Vagina (tissue), 2 donors: ENCODE results near the gene PDE10A. TPM values are rescaled to one million over a fixed set of nuclear protein-coding genes. Genes with fewer than 3 reads are reported as not detected.
"Not testable (repeated sequence)": the region's sequence is repeated elsewhere in the genome, so short reads cannot be mapped to it uniquely, and the experiment has no call there.

ENCODE experiments used
- DNase-seq, 2 donors: peaks; one replicate each; pipeline ENCODE4 v3.0.0-alpha.2; 2017; ENCODE audit errors: extremely low spot score in 2 of 2
- H3K27ac ChIP-seq: fragments of 200-600 bp; sonication (generic); one replicate; pipeline ENCODE4 v1.5.1; 2019
- H3K27me3 ChIP-seq: fragments of 200-600 bp; sonication (generic); one replicate; pipeline ENCODE4 v1.5.1; 2019
- H3K36me3 ChIP-seq, 2 donors: fragments of 200-600 bp; sonication (generic); one replicate each; pipeline ENCODE4 v1.5.1; 2017 to 2019
- H3K4me1 ChIP-seq: fragments of 200-600 bp; sonication (generic); one replicate; pipeline ENCODE4 v1.5.1; 2019
- H3K4me3 ChIP-seq, 2 donors: fragments of 200-600 bp; sonication (generic); 1 replicate in 1 of 2; 2 replicates in 1 of 2; pipeline ENCODE4 v1.5.1; 2016 to 2019
- H3K9me3 ChIP-seq: fragments of 200-600 bp; sonication (generic); one replicate; pipeline ENCODE4 v1.5.1; 2019
- POLR2A ChIP-seq, 2 donors: fragments of 450-650 bp; IDR thresholded peaks; one replicate each; pipeline ENCODE4 v1.6.1; 2017; ENCODE audit warnings: antibody characterized with exemption in 2 of 2, mild to moderate bottlenecking in 2 of 2, moderate library complexity in 2 of 2
- POLR2AphosphoS5 ChIP-seq, 2 donors: sonication (generic); formaldehyde crosslinking; IDR thresholded peaks; one replicate each; pipeline ENCODE4 v1.9.0; 2017; ENCODE audit warnings: antibody characterized with exemption in 2 of 2, mild to moderate bottlenecking in 2 of 2, low read depth in 1 of 2; ENCODE audit not compliant: insufficient read depth in 1 of 2
- intact Hi-C: fragments of 100-400 bp; cut with DNase I; formaldehyde crosslinking; loops from one replicate; pipeline ENCODE4 v1.15.1; 2023
- total RNA-seq: library from RNA; depleted of rRNA; stranded (reverse); fragments of >200 nt; gene quantifications from one replicate; pipeline ENCODE4 v1.2.3, GENCODE V29; 2016
- TF ChIP-seq, protein P1 (sequence below), 3 experiments: fragments of 450-650 bp in 2 of 3; fragments of 200-600 bp in 1 of 3; sonication (generic) in 1 of 3; IDR thresholded peaks; one replicate each; pipeline ENCODE4 v1.5.1; 2017 to 2019; ENCODE audit warnings: antibody characterized with exemption in 3 of 3, mild to moderate bottlenecking in 2 of 3, moderate library complexity in 2 of 3

The PDE10A gene
- total RNA-seq, 1 donor from 2014 or later: 15.0 TPM

DNA sequence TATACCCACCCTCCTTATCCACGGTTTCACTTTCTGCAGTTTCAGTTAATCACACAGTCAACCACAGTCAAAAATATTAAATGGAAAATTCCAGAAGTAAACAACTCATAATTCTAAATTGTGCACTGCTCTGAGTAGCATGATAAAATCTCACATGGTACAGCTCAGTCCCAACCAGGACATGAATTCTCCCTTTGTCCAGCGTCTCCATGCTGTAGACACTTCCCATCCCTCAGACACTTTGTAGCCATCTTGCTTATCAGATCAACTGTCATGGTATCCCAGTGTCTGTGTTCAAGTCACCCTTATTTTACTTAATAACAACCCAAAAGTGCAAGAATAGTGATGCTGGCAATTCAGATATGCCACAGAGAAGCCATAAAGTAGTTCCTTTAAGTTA lies 94.7 kb downstream of the PDE10A start:
- Histone ChIP-seq H3K9me3 (no peaks in the 10 kb centered on the region), H3K4me1 (no peaks in the 10 kb centered on the region), H3K4me3 (no peak overlapping the region), H3K27me3 (no peaks in the 10 kb centered on the region), H3K36me3 (no peaks in the 10 kb centered on the region), H3K27ac (no peak overlapping the region)
- intact Hi-C loops: no loop called here
- TF ChIP-seq POLR2AphosphoS5 (IDR thresholded peaks at IDR 0.05; ENCODE audit: insufficient read depth in 1 of 2, low read depth in 1 of 2) (no peak), POLR2A (IDR thresholded peaks at IDR 0.05) (no peak)
- TF ChIP-seq, protein P1, sequence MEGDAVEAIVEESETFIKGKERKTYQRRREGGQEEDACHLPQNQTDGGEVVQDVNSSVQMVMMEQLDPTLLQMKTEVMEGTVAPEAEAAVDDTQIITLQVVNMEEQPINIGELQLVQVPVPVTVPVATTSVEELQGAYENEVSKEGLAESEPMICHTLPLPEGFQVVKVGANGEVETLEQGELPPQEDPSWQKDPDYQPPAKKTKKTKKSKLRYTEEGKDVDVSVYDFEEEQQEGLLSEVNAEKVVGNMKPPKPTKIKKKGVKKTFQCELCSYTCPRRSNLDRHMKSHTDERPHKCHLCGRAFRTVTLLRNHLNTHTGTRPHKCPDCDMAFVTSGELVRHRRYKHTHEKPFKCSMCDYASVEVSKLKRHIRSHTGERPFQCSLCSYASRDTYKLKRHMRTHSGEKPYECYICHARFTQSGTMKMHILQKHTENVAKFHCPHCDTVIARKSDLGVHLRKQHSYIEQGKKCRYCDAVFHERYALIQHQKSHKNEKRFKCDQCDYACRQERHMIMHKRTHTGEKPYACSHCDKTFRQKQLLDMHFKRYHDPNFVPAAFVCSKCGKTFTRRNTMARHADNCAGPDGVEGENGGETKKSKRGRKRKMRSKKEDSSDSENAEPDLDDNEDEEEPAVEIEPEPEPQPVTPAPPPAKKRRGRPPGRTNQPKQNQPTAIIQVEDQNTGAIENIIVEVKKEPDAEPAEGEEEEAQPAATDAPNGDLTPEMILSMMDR (IDR thresholded peaks at IDR 0.05): no peak
- no peak for DNase-seq

DNA sequence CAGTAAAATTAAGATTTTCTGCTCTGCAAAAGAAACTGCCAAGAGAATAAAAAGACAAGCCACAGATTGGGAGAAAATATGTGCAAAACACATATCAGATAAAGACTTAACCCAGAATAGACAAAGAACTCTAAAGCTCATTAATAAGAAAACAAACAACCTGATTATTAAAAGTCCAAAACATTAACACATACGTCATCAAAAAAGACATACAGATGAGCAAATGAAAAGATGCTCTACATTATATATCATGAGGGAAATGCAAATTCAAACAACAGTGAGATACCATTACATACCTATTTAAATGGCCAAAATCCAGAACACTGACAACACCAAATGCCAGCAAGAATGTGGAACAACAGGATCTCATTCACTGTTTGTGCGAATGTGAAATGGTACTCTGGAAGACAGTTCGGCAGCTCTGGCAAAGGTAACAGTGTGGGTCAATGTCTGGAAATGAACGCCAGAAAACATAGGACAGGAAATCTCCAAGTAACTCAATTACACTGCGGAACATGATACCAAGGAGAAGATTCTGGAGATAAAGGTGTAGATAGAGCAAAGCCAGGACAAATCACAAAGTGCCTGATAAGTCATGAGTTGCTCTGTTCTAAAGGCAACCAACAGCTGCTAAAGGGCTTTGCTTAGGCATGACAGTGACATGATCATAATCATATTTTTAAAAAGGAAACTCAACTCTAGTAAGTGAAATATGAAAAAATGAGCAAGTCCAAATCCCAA lies 96.8 kb downstream of the PDE10A start:
- TF ChIP-seq, protein P1 (IDR thresholded peaks at IDR 0.05): no peak
- no peak for TF ChIP-seq POLR2AphosphoS5 (IDR thresholded peaks at IDR 0.05; ENCODE audit: insufficient read depth in 1 of 2, low read depth in 1 of 2)
- TF ChIP-seq POLR2A (IDR thresholded peaks at IDR 0.05): no peak
- intact Hi-C loops: no loop called here
- H3K4me3 ChIP-seq: no peak overlapping the region
- H3K27me3 ChIP-seq: no peaks in the 10 kb centered on the region
- no peak for DNase-seq
- H3K36me3 ChIP-seq: no peaks in the 10 kb centered on the region
- H3K27ac ChIP-seq: no peak overlapping the region
- no peaks in the 10 kb centered on the region for H3K9me3 ChIP-seq
- no peaks in the 10 kb centered on the region for H3K4me1 ChIP-seq

DNA sequence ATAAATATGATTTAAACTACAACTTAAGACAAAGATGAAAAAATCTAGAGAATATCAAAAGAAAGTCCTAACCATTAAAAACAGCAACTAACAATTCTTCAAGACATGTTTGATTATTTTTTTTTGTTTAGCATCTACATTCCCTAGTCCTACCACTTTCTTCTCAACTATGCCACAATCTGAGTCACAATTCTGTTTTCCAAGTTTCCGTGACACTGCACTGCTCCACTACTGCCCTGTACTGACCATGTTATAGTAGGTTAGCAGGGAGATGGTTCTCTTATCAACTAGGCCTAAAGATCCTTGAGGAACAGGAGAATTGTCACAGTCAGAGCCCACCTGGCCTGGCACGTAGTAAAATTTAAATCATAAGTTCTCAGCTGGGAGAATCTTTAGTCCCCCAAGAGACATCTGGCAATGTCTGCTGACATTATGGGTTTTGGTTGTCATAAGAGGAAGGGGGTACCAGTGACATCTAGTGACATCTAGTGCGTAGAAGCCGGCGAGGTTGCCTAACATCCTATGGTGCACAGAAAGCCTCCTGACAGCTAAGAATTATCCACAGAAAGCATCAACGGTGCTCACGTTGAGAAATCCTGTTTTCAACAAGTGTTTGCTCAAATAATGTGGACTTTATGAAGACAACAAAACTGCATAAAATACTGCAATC lies 100.5 kb downstream of the PDE10A start:
- H3K27ac ChIP-seq: no peak overlapping the region
- H3K4me3 ChIP-seq: no peak overlapping the region
- no peak for DNase-seq
- H3K4me1 ChIP-seq: no peaks in the 10 kb centered on the region
- H3K27me3 ChIP-seq: no peaks in the 10 kb centered on the region
- no peak for TF ChIP-seq POLR2AphosphoS5 (IDR thresholded peaks at IDR 0.05; ENCODE audit: insufficient read depth in 1 of 2, low read depth in 1 of 2)
- intact Hi-C loops: no loop called here
- H3K9me3 ChIP-seq: no peaks in the 10 kb centered on the region
- no peaks in the 10 kb centered on the region for H3K36me3 ChIP-seq

DNA sequence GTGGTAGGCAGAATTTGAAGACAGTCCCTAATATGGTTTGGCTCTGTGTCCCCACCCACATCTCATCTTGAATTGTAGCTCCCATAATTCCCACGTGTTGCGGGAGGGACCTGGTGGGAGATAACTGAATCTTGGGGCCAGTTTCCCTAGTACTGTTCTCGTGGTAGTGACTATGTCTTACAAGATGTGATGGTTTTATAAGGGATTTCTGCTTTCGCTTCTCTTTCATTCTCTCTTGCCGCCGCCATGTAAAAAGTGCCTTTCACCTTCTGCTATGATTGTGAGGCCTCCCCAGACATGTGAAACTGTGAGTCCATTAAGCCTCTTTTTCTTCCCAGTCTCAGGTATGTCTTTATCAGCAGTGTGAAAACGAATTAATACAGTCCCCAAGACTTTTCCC lies 103.4 kb downstream of the PDE10A start:
- DNase-seq: no peak
- H3K4me3 ChIP-seq: no peak overlapping the region
- intact Hi-C loops: no loop called here

DNA sequence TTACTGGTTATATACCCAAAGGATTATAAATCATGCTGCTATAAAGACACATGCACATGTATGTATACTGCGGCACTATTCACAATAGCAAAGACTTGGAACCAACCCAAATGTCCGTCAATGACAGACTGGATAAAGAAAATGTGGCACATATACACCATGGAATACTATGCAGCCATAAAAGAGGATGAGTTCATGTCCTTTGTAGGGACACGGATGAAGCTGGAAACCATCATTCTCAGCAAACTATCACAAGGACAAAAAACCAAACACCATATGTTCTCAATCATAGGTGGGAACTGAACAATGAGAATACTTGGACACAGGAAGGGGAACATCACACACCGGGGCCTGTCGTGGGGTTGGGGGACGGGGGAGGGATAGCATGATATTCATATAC lies 104.9 kb downstream of the PDE10A start:
- H3K4me3 ChIP-seq, H3K27ac ChIP-seq, DNase-seq, H3K4me1 ChIP-seq, intact Hi-C loops, H3K9me3 ChIP-seq, H3K36me3 ChIP-seq, H3K27me3 ChIP-seq: not testable (repeated sequence)

More for the DNA sequence above, 103.4 kb downstream of the PDE10A start:
- Histone ChIP-seq H3K9me3 (no peaks in the 10 kb centered on the region), H3K27me3 (no peaks in the 10 kb centered on the region), H3K36me3 (no peaks in the 10 kb centered on the region), H3K4me1 (no peaks in the 10 kb centered on the region), H3K27ac (no peak overlapping the region)
- TF ChIP-seq, protein P1 (IDR thresholded peaks at IDR 0.05): no peak
- TF ChIP-seq POLR2AphosphoS5 (IDR thresholded peaks at IDR 0.05; ENCODE audit: insufficient read depth in 1 of 2, low read depth in 1 of 2) (no peak), POLR2A (IDR thresholded peaks at IDR 0.05) (no peak)

DNA sequence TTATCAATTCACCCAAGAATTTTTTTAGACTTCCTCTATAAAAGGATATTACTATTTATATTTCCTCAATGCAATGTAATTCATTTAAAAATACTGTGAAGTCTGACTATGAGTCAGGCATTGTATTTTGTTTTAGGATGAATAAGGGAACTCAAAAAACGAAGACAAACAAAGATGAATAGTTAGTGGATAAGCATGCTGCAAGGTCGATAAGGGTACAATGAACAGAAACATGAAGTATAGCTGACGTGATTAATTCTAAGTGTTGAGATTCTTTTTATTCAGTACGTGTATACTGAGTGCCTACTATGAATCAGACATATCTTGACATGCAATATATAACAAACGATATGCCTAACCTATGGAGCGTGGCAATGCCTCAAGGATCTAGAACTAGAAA lies 105.4 kb downstream of the PDE10A start:
- intact Hi-C loops: no loop called here
- DNase-seq: no peak
- Histone ChIP-seq H3K4me3 (no peak overlapping the region), H3K27me3 (no peaks in the 10 kb centered on the region), H3K27ac (no peak overlapping the region), H3K36me3 (no peaks in the 10 kb centered on the region), H3K9me3 (no peaks in the 10 kb centered on the region), H3K4me1 (no peaks in the 10 kb centered on the region)
- TF ChIP-seq POLR2A (IDR thresholded peaks at IDR 0.05) (no peak), POLR2AphosphoS5 (IDR thresholded peaks at IDR 0.05; ENCODE audit: insufficient read depth in 1 of 2, low read depth in 1 of 2) (no peak)
- TF ChIP-seq, protein P1 (IDR thresholded peaks at IDR 0.05): no peak
